Measurements from ENCODE around the gene MPLKIP.

GRCh38 chr7:40098810-40099209 lies 35.6 kb downstream of the MPLKIP start:
- no peak for TF ChIP-seq POLR2A (IDR thresholded peaks at IDR 0.05)
- no peak for TF ChIP-seq CTCF (IDR thresholded peaks at IDR 0.05 in 4 of 5, conservative IDR thresholded peaks at IDR 0.05 in 1 of 5)

Data from gastrocnemius medialis (tissue), 4 donors.